Activated gamma-delta T cell treated with Interleukin-2 at 50 U/mL for 16 hours (primary cell): ENCODE measurements around the gene TOB2.
"Not testable (repeated sequence)": the region's sequence is repeated elsewhere in the genome, so short reads cannot be mapped to it uniquely, and the experiment has no call there.

Experiments
- DNase-seq: peaks from one replicate; pipeline ENCODE4 v3.0.0-alpha.2; 2020

The TOB2 gene

GRCh38 chr22:41461901-41462300 is 15.3 kb upstream of the TOB2 start:
- no peak for DNase-seq

DNA sequence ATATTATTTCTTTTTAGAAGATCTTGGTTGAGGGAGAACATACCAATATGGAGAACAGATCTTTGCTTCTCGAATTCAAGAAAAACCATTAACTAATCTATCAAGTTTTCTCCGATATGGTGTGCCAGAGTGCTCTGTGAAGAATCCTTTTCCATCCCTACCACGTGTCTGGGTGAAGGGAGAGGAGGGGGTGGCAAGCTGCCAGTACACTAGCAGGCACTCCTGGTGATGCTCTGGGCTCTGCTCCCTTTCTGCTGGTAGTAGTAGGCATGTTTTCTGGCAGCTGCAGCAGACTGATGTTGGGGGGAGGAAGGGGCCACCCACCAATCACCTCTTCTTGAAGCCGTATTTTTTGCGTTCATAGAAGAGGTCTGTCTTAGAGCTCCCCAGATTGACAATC is 13.5 kb upstream of the TOB2 start:
- DNase-seq: not testable (repeated sequence)

DNA sequence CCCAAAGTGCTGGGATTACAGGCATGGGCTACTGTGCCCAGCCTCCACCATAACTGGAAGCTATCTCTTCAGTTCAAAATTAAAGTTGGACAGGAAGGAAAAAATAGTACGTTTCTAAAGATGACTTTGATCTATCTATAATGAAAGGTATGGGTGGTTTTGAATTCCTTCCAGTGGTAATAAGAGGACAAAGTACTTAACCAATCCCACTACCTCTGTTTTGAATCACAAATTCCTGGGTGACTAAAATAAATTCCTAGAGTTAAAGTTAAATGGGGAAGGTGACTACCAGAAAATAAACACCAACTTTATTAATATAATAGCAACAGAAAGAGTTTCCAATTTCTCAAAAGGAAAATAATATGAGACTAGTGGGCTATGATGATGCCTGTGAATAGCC is 12.8 kb upstream of the TOB2 start:
- DNase-seq: no peak

- DNase-seq: no peak
Observed at GRCh38 chr22:41458161-41458728, 11.6 kb upstream of the TOB2 start.

DNA sequence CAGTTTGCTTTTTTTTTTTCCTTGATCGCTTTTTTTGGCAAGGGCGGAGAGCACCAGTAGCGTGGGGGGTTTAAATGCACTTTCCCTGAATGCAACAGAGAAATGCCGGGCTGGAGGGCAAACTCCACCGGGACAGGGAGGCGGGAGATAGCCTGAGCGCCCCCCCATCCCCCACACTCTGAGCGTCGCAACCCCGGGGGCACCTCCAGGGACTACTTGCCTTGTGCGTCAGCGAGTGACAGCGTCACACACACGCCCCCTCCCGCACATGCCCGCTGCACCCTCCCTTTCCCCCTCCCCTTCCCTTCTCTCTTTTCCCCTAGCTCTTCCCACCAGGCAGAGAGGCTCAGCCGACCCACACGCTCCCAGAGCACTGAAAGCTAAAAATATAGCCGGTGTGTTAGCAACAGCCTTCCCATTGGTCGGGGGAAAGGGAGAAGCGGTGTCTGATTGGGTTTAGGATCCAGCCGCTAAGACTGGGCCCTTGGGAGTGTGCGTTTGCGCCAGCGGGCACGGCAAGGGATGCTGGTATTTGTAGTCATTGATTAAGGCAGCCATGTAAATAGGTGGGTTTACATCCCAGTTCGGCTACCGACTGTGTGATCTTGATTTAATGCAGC is 1.7 kb upstream of the TOB2 start:
- DNase-seq: peak; percentile 88

- DNase-seq: peak; percentile 45
Observed at GRCh38 chr22:41447435-41448188, 1.0 kb upstream of the TOB2 start.

DNA sequence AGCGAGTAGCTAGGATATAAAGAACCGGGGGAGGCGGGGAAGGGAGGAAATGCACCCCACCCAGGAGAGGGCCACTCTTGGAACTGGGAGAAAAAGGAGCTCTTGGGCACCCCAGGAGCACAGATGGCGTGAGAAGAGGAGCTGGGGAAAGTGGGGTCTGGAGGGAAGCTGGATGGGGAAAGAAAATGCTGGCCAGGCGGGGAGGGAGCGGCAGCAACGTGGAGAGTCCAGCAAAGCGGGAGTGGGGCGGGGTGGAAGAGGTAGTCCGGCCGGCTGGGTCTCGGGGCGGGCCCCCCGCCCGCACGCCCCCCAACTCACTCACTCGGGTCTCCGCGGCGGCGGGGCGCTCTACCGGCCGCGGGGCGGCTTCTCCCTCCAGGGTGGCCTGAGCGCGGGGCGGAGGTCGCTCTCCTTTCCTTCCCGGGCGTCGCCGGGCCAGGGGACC is 522 bp downstream of the TOB2 start:
- peak; percentile 10 for DNase-seq

GRCh38 chr22:41445129-41446056 is 1.2 kb downstream of the TOB2 start:
- DNase-seq: peak; percentile 13

DNA sequence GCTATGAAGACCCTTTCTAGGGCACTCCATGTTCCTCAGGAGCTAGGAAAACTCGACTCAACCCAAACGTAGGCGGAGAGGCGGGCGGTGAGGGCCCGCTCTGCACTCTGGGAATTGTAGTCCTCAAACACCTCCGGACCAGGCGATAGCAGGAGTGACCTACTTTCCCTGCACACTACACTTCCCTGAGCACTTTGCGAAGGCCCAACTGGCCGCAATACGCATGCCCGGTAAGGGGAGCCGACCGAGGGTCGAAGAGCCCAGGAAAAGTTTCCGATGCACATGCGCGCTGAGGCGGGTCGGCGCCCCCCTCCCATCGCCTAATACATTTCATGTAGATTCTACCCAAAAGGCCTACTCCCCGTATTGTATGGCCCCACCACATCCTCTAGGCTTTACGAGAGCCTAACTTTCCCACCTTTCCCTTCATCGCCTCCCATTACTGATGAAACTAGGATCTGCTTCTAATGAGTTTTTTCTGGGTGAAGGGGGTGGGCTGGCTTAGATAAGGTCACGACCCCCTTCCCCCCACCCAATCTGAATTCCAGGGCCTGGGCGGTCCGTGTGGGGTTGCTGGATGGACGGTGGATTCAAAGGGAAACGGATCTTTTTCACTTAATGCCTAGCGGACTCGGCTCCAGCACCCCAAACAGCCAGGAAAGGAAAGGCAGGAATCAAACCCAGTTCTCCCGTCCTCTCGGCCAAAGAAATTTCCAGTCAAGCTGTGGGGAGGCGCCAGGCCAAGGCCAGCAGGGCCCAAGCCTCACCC is 2.1 kb downstream of the TOB2 start:
- DNase-seq: peak; percentile 75

GRCh38 chr22:41442240-41442792 is 4.3 kb downstream of the TOB2 start:
- DNase-seq: no peak

GRCh38 chr22:41440511-41440910 is 6.1 kb downstream of the TOB2 start:
- not testable (repeated sequence) for DNase-seq

GRCh38 chr22:41437198-41437597 is 9.4 kb downstream of the TOB2 start:
- DNase-seq: no peak

DNA sequence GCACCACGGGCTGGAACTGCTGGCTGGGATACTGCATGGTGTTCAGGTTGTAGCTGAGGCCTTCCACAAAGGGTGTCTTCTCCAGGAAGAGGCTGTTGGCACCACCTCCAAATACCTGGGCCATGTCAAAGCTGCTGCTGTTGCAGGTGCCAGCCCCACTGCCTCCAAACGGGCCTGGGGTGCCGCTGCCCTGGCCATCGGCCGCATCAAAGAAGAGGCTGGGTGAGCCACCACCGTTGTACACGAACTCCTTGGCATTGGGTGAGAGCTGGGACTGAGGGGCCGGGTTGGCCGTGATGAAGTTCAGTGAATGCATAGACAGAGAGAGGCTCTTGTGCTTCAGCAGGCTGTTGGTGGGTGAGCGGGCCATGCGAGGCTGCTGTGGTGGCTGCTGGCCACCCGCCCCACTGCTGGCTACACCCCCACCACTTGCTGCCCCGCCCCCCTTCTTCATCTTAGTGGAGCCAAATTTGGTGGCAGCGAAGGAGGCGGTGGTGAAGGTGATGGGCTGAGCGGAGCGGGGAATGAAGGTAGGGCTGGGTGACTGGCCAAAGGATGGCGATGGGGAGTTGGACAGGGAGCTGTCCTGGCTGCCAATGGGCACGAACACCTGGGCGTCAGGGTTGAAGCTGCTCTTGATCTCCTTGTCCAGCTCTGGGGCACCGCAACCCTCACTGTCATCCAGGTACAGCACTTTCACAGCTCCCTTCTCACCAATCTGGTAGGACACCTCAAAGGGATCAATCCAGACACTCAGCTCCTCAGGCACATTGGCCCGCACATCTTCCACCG is 10.1 kb downstream of the TOB2 start:
- no peak for DNase-seq

DNA sequence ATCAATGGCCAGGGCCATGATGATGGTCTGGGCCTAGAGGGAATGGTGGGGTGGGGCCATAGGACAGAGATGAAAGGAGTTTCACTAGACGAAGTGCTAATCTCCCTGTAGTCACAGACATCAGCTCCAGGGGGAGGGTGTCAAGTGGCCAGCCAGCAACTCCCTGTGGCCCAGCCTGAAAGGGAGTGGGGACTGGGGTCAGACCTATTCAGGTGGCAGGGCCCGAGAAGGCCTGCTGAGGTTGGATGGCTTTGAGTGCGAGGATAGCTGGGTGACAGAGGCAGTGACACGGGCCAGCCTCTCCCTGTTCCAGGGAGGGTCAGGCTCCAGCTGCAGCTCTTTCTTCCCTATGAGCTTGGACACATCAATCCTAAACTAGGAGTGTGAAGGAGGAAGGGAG is 11.0 kb downstream of the TOB2 start:
- no peak for DNase-seq

DNA sequence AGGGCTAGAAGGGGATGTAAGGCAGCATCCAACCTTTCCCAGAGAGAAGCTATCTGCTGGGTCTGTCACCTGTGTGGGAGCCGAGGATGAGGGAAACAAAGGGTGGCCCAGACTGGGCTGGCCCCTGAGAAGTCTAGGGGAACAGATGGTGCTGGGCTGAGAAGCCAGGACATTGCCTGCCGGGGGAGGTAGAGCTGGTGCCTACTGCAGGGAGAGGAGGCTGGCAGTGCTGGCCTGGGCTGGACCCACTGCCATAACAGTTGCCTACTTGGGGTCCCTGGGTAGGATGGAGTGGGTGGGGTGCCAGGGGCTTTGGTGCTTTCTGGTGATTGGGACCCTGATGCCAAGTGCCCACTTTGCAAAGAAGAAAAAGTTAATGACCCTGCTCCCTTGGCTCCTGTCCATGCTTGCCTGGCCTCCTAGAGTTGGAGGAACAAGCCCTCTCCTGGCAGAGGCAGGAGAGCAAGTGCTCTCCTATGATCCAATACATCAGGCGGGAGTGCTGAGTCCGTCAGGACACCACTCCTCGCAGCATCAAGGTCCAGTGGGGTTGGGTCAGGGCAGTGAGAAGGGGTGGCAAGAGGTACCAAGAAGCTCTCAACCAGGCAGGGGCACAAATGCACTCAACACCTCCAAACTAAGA is 12.1 kb downstream of the TOB2 start:
- DNase-seq: not testable (repeated sequence)

GRCh38 chr22:41433480-41433879 is 13.1 kb downstream of the TOB2 start:
- not testable (repeated sequence) for DNase-seq

DNA sequence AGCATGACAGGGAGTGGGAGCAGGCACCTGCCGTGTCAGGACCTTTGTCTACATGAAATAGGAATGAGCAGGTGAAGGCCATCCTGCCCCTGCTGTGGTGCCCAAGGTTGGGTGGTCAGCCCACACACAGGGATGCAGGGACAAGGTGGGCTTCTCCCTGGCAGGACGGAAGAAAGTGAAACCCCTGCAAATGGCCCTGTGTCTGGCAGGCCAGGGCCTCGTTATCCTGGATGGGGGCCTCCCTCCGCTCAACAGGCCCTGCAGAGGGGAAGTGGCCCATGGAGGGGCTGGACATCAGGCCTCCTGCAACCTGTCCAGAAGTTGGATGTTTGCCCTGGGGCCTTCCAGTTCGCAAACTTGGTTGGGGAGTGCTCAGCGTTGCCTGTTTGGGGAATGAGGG is 14.9 kb downstream of the TOB2 start:
- no peak for DNase-seq

- no peak for DNase-seq
Observed at GRCh38 chr22:41429951-41430332, 16.7 kb downstream of the TOB2 start.

DNA sequence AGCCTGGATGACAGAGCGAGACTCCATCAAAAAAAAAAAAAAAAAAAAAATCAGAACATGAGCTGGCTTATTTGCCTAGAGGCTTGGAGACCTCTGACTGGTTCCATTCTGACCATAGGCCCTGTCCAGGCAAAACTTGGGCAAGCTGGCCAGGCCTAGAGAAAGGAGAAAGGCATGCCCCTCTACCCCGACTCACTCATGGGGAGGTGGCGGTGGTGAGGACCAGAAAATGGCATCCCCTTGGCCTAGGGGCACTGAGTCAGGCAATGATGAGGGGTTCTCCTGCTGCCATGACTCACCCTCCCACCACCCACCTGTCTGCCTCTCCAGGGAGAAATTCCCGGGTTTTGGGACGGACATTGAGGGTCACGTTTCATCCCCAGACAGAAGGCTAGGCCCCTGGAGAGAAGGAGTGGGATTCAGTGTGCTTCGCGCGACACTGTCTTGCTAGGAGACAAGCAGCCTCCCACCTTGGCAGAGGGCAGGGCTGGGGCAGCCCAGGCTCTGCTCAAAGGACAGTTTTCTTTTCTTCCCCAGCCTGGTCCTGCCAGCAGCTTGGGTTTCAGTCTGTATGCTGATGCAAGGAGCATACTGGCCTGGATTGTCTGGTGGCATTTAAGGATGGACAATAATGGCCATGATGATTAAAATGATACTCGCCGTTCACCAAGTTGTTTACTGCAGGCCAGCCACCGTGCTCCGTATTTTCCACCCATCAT is 17.2 kb downstream of the TOB2 start:
- DNase-seq: no peak
